ENCODE measurements around the gene CREBZF.
"Not testable (repeated sequence)": the region's sequence is repeated elsewhere in the genome, so short reads cannot be mapped to it uniquely, and the experiment has no call there.

CREBZF gene

GRCh38 chr11:85670949-85671663, 6.2 kb upstream of the CREBZF start:
- FAIRE-seq: not testable (repeated sequence)

GRCh38 chr11:85668157-85668556, 3.2 kb upstream of the CREBZF start:
- FAIRE-seq: no peak

- no peak for FAIRE-seq
Observed at GRCh38 chr11:85666687-85667086, 1.8 kb upstream of the CREBZF start.

- no peak for FAIRE-seq
Observed at GRCh38 chr11:85665733-85666132, 804 bp upstream of the CREBZF start.

- FAIRE-seq: no peak
Observed at GRCh38 chr11:85663753-85664614, 945 bp downstream of the CREBZF start.

GRCh38 chr11:85663080-85663752, 1.7 kb downstream of the CREBZF start:
- FAIRE-seq: no peak

- no peak for FAIRE-seq
Observed at GRCh38 chr11:85661972-85662664, 2.8 kb downstream of the CREBZF start.

- no peak for FAIRE-seq
Observed at GRCh38 chr11:85658180-85658579, 6.7 kb downstream of the CREBZF start.

- FAIRE-seq: no peak
Observed at GRCh38 chr11:85656777-85657176, 8.2 kb downstream of the CREBZF start.

- FAIRE-seq: not testable (repeated sequence)
Observed at GRCh38 chr11:85654343-85654742, 10.6 kb downstream of the CREBZF start.

- no peak for FAIRE-seq
Observed at GRCh38 chr11:85652786-85653447, 12.0 kb downstream of the CREBZF start.

- FAIRE-seq: no peak
Observed at GRCh38 chr11:85651118-85651517, 13.8 kb downstream of the CREBZF start.

GRCh38 chr11:85647604-85648299, 17.2 kb downstream of the CREBZF start, which contains the start of gene TMEM126A:
Gene TMEM126A (plus strand): TSS chr11:85647967. CDS start chr11:85650256, 2,289 bp downstream.
- FAIRE-seq: no peak

GRCh38 chr11:85647078-85647477, 17.9 kb downstream of the CREBZF start:
- no peak for FAIRE-seq

- no peak for FAIRE-seq
Observed at GRCh38 chr11:85643191-85643614, 21.7 kb downstream of the CREBZF start.

- FAIRE-seq: no peak
Observed at GRCh38 chr11:85634747-85635146, 30.2 kb downstream of the CREBZF start.

- FAIRE-seq: no peak
Observed at GRCh38 chr11:85628771-85629341, 36.1 kb downstream of the CREBZF start.

GRCh38 chr11:85627998-85628770, 36.7 kb downstream of the CREBZF start, which contains the start of gene TMEM126B:
Gene TMEM126B (plus strand): TSS chr11:85628593. CDS start chr11:85628608, 15 bp downstream.
- FAIRE-seq: peak; percentile 97

GRCh38 chr11:85627332-85627997, 37.5 kb downstream of the CREBZF start, which contains the start of gene DLG2:
Gene DLG2 (minus strand): TSS chr11:85627344.
- no peak for FAIRE-seq

GRCh38 chr11:85626496-85626895, 38.4 kb downstream of the CREBZF start:
- FAIRE-seq: no peak

All from TTC549 (cell line).